Spleen (tissue), 11 donors: ENCODE measurements around the gene PCDHGB3. TPM values are rescaled to one million over a fixed set of nuclear protein-coding genes. Genes with fewer than 3 reads are reported as not detected.
"Not testable (repeated sequence)": the region's sequence is repeated elsewhere in the genome, so short reads cannot be mapped to it uniquely, and the experiment has no call there.

Source experiments
- DNase-seq: peaks from one replicate; pipeline ENCODE4 v3.0.0-alpha.2; 2020
- H3K27ac ChIP-seq, 8 donors: fragments of 200-600 bp; sonication (generic) in 7 of 8; 1 replicate in 4 of 8; 2 replicates in 4 of 8; pipeline versions ENCODE4 v1.5.0 to v1.8.0; 2016 to 2021; ENCODE audit warnings: inconsistent platforms in 4 of 8, mild to moderate bottlenecking in 4 of 8, moderate library complexity in 1 of 8
- H3K27me3 ChIP-seq, 7 donors: fragments of 200-600 bp; sonication (generic) in 6 of 7; replicated peaks in 1 of 7; 1 replicate in 4 of 7; 2 replicates in 3 of 7; pipeline versions ENCODE4 v1.5.0 to v1.8.0; 2016 to 2021; ENCODE audit warnings: inconsistent platforms in 3 of 7, mild to moderate bottlenecking in 1 of 7
- H3K36me3 ChIP-seq, 6 donors: fragments of 200-600 bp; sonication (generic) in 5 of 6; 1 replicate in 4 of 6; 2 replicates in 2 of 6; pipeline versions ENCODE4 v1.5.0 to v1.8.0; 2016 to 2021; ENCODE audit warnings: inconsistent platforms in 2 of 6
- H3K4me1 ChIP-seq, 6 donors: fragments of 200-600 bp; sonication (generic) in 5 of 6; 1 replicate in 3 of 6; 2 replicates in 3 of 6; pipeline versions ENCODE4 v1.5.0 to v1.8.0; 2016 to 2021; ENCODE audit warnings: inconsistent platforms in 3 of 6
- H3K4me3 ChIP-seq, 8 donors: fragments of 200-600 bp; sonication (generic) in 7 of 8; 1 replicate in 4 of 8; 2 replicates in 4 of 8; pipeline versions ENCODE4 v1.5.0 to v1.8.0; 2016 to 2021; ENCODE audit warnings: inconsistent platforms in 4 of 8, mild to moderate bottlenecking in 4 of 8, moderate library complexity in 2 of 8
- H3K9me3 ChIP-seq, 8 donors: fragments of 200-600 bp; sonication (generic) in 7 of 8; 1 replicate in 4 of 8; 2 replicates in 4 of 8; pipeline versions ENCODE4 v1.5.0 to v1.8.0; 2016 to 2021; ENCODE audit warnings: inconsistent platforms in 4 of 8
- CTCF ChIP-seq, 11 experiments: fragments of 200-600 bp in 7 of 11; fragments of 450-650 bp in 4 of 11; sonication (generic) in 4 of 11; IDR thresholded peaks in 8 of 11; conservative IDR thresholded peaks in 3 of 11; 1 replicate in 7 of 11; 2 replicates in 4 of 11; pipeline versions ENCODE4 v1.4.0 to v1.8.0; 2016 to 2021; ENCODE audit warnings: antibody characterized with exemption in 11 of 11, inconsistent platforms in 4 of 11, mild to moderate bottlenecking in 1 of 11
- POLR2A ChIP-seq, 3 donors: fragments of 450-650 bp; IDR thresholded peaks; one replicate each; pipeline ENCODE4 v1.5.1; 2017; ENCODE audit warnings: antibody characterized with exemption in 3 of 3, mild to moderate bottlenecking in 1 of 3
- POLR2AphosphoS5 ChIP-seq, 3 donors: sonication (generic); formaldehyde crosslinking; IDR thresholded peaks; one replicate each; pipeline ENCODE4 v1.5.1; 2017; ENCODE audit warnings: antibody characterized with exemption in 3 of 3
- WGBS, 5 donors: extraction: QIAGEN DNeasy Blood & Tissue Kit in 3 of 5; methylation state at CpG; one replicate each; pipeline versions ENCODE4 v1.1.5 to v1.1.7; 2013 to 2018; 5-methylcytosine and 5-hydroxymethylcytosine counted together
- intact Hi-C: fragments of 100-400 bp; cut with DNase I; formaldehyde crosslinking; loops from one replicate; pipeline ENCODE4 v1.15.0; 2023; ENCODE audit warnings: low total_unique reads
- polyA plus RNA-seq, 3 donors: library from polyadenylated mRNA; stranded (reverse); fragments of 200-250 nt; gene quantifications; one replicate each; pipeline ENCODE4 v1.2.1, GENCODE V29; 2013
- total RNA-seq, 7 donors: library from RNA; depleted of rRNA in 3 of 7; stranded (reverse); fragments of >200 nt in 3 of 7; fragmentation: NEBNext Ultra II Directional in 4 of 7; extraction: Animal tissue kit (Norgen Biotek cat#: 25700) in 4 of 7; gene quantifications; one replicate each; pipeline versions ENCODE4 v1.1.0 to v1.2.1, GENCODE V29; 2016 to 2021
- donor health status: healthy with polysubstance abuse.
- donor health status: DM: no; HTN: no; CAD: no; lungs with moderate emphysema.
- donor health status: DM: no; HTN: no; CAD: no.
- donor health status: Bipolar disorder and iron deficiency.
- donor health status: healthy.
- donor health status: DM: no; HTN: no; CAD: no.
- donor health status: DM: yes; HTN: yes; CAD: no.

Gene PCDHGB3
- total and polyA plus RNA-seq, 10 donors: 0.06 to 5.0 (median 3.8) TPM

- Histone ChIP-seq H3K27ac (no peak overlapping the region), H3K4me1 (no peaks in the 10 kb centered on the region), H3K27me3 (peaks cover 0 to 92% (median 14%) of the 10 kb centered on the region in 7 donors), H3K9me3 (peaks cover 0 to 100% (median 96%) of the 10 kb centered on the region in 8 donors), H3K4me3 (peak overlapping the region in 1 of 8 donors; percentile 17), H3K36me3 (no peaks in the 10 kb centered on the region)
- intact Hi-C loops: no loop called here
- WGBS, 5 donors: 28 to 44% (median 37%) methylated on average over 23 to 69 of the region's 69 CpGs
- no peak for DNase-seq
- TF ChIP-seq CTCF (IDR thresholded peaks at IDR 0.05 in 8 of 11, conservative IDR thresholded peaks at IDR 0.05 in 3 of 11) (no peak), POLR2A (IDR thresholded peaks at IDR 0.05) (no peak), POLR2AphosphoS5 (IDR thresholded peaks at IDR 0.05) (no peak)
Observed at GRCh38 chr5:141371572-141372475, 1.8 kb downstream of the PCDHGB3 start.

- H3K27me3 ChIP-seq: peaks cover 0 to 87% (median 10%) of the 10 kb centered on the region in 7 donors
- no peak for DNase-seq
- intact Hi-C loops: no loop called here
- H3K4me3 ChIP-seq: peak within 1 kb of the TSS in 2 of 8 donors; percentile 25 to 55
- TF ChIP-seq CTCF (IDR thresholded peaks at IDR 0.05 in 8 of 11, conservative IDR thresholded peaks at IDR 0.05 in 3 of 11) (peak in 4 of 11 experiments; percentile 11 to 32 (median 18)), POLR2A (IDR thresholded peaks at IDR 0.05) (no peak), POLR2AphosphoS5 (IDR thresholded peaks at IDR 0.05) (no peak)
- H3K36me3 ChIP-seq: no peaks in the 10 kb centered on the region
- H3K27ac ChIP-seq: no peak within 1 kb of the TSS
- no peaks in the 10 kb centered on the region for H3K4me1 ChIP-seq
- peaks cover 0 to 100% (median 98%) of the 10 kb centered on the region in 8 donors for H3K9me3 ChIP-seq
- WGBS, 5 donors: 21 to 31% (median 23%) methylated on average over 19 to 27 of the region's 27 CpGs
Observed at GRCh38 chr5:141373673-141374317, 3.8 kb downstream of the PCDHGB3 start, which contains the start of gene PCDHGA6. Gene PCDHGA6, plus strand, starts transcription at chr5:141373891. Its CDS starts 193 bp downstream, at chr5:141374084.

- H3K27me3 ChIP-seq: peaks cover 0 to 79% (median 10%) of the 10 kb centered on the region in 7 donors
- peak overlapping the region in 1 of 8 donors; percentile 55 for H3K4me3 ChIP-seq
- no peaks in the 10 kb centered on the region for H3K4me1 ChIP-seq
- peaks cover 0 to 100% (median 98%) of the 10 kb centered on the region in 8 donors for H3K9me3 ChIP-seq
- H3K36me3 ChIP-seq: no peaks in the 10 kb centered on the region
- WGBS, 5 donors: 51 to 66% (median 56%) methylated on average over 14 of the region's 14 CpGs
- no peak for TF ChIP-seq POLR2AphosphoS5 (IDR thresholded peaks at IDR 0.05)
- no peak for TF ChIP-seq CTCF (IDR thresholded peaks at IDR 0.05 in 8 of 11, conservative IDR thresholded peaks at IDR 0.05 in 3 of 11)
- no peak for TF ChIP-seq POLR2A (IDR thresholded peaks at IDR 0.05)
- intact Hi-C loops: no loop called here
- no peak overlapping the region for H3K27ac ChIP-seq
- DNase-seq: no peak
Observed at GRCh38 chr5:141374627-141375026, 4.6 kb downstream of the PCDHGB3 start.

- H3K36me3 ChIP-seq, H3K4me3 ChIP-seq, H3K4me1 ChIP-seq, DNase-seq, H3K27ac ChIP-seq, intact Hi-C loops: not testable (repeated sequence)
- peaks cover 0 to 75% (median 7%) of the 10 kb centered on the region in 7 donors for H3K27me3 ChIP-seq
- 29 to 57% (median 52%) methylated on average over 10 to 43 of the region's 48 CpGs for WGBS, 5 donors
- H3K9me3 ChIP-seq: peaks cover 0 to 100% (median 98%) of the 10 kb centered on the region in 8 donors
Observed at GRCh38 chr5:141375444-141376155, 5.6 kb downstream of the PCDHGB3 start.
